Inferior parietal cortex (tissue), 1 donor: ENCODE measurements around the gene SAMD1.

ENCODE experiments used
- DNase-seq: peaks from one replicate; pipeline ENCODE4 v3.0.0-alpha.2; 2016; ENCODE audit errors: extremely low spot score

Gene SAMD1

DNA sequence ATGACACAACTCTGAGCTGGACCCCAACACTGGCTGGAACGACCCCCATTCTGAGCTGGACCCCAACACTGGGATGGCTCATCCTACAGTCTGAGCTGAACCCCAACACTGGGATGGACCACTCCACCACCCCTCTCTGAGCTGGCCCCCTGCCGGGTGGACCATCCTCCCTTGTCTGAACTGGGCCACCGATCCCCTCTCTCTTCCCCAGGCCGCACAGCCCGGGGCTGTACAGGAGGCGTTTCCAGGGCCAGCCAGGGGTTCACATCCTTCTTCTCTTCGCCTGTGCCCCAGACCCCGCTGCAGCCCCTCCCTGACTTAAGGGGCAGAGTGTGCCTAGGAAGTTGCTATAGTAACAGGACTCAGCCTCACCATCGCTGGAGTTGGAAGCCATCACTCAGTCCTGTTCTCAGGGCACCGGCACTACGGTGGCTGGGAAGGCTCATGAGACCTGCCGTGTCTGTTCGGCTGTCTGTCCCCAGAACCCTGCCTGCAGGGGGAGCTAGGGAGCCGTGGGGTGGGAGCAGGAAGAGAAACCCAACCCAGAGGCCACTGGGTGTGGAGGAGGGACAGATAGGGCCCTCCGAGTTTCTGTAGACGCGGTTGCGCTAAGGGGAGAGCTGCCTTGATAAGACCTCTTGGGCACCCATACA is 23.3 kb upstream of the SAMD1 start:
- no peak for DNase-seq

DNA sequence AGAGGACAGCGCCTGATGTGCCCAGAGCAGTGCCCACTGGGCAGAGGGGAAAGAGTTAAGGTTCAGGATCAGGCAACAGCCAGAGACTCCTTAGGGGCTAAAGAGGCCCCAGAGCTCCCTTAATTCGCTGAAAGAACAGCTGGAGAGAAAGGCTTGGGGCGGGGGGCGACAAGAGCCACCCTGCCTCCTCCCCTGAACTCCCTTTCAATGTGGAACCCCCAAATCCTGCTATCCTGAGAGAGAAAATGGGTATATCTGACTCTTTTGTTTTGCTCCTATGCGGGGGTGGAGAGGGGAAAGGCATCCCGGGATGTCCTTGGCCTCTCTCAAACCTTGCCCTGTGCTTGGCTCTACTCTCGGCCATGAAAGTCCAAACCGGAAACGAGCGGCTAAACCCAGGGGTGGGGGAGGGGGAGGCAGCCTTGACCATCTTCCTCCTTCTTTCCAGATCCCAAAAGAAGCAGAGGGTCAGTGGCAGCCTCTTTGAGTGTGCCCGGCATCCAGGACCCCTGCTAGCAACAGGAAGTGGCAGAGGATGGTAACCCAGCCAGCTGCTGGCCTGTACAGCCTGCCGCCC is 22.3 kb upstream of the SAMD1 start:
- DNase-seq, result no peak

DNA sequence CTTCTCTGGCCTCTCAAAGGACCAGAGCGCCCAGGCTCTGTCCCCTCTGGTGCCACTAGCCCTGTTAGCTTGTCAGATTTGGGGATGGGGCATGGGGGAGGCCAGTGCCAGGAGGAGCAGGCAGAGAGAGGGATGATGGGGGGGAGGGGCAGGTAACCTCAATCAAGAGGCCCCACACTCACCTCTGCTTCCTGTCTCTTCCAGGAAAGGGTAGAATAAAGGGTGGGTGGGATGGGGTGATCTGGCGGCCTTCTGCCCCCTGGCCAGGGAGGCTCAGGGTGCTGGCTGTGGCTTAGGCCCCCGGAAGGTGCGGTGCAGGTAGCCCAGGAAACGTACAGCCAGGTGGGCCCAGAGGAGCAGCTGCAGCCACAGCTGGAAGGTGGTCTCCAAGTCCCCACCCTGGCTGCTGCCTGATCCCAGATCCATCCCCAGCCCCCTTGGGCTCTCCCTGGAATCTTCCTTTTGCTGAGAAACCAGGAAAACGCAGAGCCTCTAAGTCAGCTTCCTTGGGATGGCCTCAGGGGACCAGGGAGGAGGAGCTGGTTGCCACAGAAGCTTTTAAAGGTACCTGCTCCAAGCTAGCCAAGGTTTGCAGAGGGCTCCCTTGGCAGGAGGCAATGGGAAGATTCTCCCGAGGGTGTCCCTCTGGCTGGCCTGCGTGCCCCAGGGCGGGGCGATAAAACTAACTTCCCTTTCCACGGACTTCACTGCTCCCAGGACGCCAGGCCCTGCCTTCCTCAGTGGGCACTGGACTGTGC is 21.7 kb upstream of the SAMD1 start:
- no peak for DNase-seq

DNA sequence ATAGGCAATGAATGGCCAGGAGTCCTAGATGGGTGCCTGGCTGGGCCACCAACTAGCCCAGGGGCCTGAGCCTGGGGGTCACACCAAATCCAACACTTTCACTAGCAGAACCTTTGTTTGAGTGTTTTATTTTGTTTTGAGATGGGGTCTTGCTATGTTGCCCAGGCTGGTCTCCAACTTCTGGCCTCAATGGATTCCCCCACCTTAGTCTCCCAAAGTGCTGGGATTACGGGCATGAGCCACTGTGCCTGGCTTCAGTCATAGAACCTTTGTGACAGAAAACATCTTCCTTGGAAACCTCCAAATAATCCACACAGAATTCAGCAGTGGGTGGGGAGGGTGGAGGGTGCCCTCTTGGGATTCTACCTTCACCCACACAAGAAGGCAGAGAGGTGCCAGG is 20.9 kb upstream of the SAMD1 start:
- DNase-seq, result no peak

DNA sequence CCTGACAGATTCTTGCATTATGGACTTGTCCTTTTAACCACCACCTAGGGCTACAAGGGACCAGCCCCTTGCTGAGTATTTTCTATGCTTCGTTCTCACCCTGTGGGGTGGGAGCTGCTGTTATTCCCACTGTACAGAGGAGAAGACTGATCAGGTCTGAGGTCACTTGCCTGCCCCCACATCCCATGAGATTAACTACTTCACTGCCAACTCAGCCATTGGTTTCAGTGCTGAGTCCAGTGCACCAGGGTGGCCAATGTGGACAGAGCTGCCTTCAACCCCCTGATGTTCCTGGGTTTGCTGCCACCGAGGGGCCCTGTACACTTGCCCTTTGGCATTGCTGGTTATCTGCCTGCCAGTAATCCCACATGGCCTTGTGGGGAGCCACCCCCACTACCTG is 20.1 kb upstream of the SAMD1 start:
- DNase-seq, result no peak

DNA sequence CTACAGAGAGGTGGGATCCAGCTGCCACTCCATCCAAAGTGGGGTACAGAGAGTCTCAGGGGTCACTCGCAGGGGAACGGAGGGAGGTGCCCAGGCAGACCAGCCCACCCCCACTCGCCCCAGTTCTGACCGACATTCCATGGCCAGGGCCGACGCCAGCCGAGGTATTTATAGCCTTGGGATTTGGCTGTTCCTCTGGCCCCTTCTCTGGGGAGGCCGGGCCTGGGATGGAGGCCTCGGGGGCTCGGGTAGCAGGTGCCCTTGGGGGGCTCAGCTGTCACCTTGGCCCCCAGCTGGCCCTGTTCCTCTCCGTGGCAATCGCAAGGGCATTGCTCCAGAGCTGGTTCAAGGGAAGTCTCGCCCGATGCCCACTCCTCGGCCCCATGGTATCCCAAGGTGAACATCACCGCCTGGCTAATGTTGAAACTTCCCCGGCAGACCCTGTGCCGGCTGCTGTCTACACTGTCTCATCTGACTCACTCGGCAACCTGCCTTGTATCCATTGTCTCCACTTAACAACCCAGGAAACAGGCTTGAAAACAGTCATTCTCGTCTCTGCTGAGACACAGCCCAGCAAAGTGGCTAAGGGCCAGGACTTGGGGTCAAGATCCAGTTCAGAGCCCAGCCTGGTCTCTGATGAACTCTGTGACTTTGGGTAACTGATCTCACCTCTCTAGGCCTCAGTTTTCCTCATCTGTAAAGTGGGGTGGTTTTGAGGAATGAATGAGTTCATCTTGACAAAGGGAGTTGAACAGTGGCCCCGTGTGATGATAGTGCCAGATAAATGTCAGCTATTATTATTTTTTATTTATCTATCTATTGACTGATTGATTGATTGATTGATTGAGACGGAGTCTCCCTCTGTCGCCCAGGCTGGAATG is 17.3 kb upstream of the SAMD1 start:
- DNase-seq, result no peak

DNA sequence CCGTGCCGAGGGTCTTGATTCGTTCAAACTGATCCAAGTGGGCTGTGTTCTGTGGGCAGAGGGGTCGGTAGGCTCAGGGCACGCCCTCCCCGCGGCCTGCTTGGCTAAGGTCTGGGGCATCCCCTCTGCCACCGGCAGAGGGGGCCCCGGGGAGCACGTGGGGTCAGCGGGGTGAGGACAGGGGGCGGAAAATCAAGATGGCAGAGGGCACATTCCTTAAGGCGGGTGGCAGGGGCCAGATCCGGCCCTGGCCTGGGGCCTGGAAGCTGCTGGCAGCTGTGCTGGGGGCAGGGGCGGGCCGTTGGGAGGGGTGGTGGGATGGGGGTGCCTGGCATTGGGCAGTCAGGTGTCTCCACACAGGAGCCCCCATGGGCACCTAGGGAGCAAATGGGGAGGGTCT is 16.3 kb upstream of the SAMD1 start:
- DNase-seq, result no peak

DNA sequence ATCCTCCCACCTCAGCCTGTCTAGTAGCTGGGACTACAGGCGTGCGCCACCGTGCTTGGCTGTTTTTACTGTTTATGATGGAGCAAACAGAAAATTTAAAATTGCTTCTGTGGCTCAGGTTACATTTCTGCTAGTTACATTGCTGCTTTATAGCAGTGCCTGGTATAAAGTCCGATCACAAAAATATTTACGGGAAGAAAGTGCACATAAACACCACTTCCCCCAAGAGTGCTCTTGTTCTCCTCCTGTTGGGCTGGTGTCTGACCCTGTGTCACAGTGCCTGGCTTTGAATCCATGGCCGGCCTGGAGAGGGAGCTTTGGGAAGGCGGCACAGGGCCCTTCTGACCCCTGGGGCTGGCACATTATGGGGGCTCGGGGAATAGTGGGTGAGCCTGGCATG is 15.1 kb upstream of the SAMD1 start:
- no peak for DNase-seq

DNA sequence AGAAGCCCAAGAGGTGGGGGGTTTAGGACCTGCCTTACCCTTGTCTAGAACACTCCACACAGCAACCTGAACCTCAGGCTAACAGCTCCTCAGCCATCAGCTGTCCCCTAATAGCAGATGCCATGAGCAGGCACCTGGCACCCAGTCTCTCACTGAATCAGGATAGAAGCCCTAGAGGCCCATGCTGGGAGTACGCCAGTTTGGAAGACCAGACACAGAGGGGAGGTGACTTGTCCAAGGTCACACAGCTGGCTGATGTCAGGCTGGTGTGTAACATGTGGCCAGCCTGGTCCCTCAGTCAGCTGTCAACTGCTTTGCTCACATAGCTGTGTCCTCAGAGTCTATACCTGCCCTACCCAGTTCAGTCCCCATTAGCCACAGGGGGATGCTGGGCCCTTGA is 12.8 kb upstream of the SAMD1 start:
- no peak for DNase-seq

DNA sequence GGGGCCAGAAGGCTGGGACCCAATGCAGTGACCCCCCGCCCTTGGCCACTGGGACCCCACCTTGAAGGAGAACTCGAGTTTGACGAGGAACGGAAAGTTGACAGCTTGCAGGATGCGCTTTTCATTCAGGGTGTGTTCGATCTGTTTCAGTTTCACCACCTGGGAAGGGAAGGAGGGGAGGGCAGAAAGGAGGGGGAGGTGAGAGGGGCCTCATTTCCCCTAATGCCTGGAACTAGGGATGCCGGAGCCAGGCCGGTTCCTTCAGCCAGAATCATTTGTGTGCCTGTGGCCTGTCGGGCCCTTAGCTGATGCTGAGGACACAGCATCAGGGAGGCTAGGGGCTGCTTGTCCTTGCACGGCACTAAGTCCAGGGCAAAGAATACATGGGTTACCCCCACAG is 12.2 kb upstream of the SAMD1 start:
- DNase-seq, result no peak

DNA sequence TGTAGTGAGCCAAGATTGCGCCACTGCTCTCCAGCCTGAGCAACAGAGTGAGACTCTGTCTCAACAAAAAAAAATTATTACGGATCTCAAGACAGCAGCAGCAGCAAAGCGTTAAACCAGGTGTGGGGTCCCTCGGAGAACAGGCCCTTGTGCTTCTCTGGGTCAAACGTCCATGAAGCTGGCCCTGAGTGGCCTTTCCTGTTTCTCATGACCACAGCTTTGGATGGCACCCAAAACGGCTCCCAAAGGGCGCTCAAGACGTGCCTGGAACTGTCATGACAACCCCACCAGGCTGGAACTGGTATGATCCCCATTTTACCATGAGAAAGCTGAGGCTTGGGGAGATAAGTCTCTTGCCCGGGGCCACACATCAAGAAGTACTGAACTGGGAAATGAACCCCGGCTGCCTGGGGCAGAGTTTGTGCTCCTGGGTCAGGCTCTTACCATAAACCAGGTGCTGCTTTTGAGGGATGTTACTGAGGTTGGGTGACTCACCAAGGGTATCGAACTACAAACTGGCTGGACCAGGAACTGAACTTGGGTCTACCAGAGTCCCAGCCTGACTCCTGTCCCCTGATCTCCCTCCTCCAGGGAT is 11.6 kb upstream of the SAMD1 start:
- DNase-seq, result no peak

DNA sequence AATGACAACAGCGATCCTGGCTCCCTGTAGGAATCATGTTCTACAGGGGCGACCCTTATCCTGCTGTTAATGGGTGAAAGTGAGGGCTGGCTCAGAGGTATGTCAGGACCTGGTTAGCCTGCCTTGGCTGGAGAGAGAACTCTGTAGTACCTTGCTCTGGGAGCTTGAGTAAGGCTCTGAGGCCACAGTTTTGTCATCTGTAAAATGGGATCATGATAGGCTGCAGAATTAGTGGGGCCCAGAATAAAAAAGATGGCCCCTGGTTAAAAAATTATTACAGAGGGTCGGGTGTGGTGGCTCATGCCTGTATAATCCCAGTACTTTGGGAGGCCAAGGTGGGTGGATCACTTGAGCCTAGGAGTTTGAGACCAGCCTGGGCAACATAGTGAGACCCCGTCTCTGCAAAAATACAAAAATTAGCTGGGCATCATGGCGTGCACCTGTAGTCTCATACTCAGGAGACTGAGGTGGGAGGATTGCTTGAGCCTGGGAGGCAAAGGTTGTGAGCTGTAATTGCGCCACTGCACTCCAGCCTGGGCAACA is 10.5 kb upstream of the SAMD1 start:
- DNase-seq, result no peak

DNA sequence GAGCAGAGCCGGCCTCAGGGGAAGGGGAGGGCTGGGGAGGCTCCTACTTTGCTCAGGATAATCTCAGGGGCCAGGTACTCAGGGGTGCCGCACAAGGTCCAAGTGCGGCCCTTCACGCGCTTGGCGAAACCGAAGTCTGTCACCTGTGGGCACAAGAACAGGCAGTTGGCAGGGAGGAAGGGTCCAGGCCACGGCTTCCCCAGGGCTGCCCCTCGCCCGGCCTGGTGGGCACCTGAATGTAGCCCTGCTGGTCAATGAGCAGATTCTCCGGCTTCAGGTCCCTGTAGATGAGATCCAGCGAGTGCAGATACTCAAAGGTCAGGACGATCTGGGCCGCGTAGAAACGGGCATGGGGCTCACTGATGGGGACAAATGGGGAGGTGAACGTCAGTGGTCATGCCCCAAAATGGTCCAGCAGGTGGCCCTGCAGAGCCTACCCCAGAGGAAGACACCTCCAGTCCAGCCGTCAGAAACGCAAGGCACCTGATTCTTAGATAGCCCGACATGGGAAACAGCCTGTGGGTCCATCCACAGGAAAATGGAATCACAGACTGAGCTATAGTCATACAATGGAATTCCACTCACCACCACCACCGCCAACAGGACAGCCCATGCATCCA is 7.1 kb upstream of the SAMD1 start:
- DNase-seq, result no peak

DNA sequence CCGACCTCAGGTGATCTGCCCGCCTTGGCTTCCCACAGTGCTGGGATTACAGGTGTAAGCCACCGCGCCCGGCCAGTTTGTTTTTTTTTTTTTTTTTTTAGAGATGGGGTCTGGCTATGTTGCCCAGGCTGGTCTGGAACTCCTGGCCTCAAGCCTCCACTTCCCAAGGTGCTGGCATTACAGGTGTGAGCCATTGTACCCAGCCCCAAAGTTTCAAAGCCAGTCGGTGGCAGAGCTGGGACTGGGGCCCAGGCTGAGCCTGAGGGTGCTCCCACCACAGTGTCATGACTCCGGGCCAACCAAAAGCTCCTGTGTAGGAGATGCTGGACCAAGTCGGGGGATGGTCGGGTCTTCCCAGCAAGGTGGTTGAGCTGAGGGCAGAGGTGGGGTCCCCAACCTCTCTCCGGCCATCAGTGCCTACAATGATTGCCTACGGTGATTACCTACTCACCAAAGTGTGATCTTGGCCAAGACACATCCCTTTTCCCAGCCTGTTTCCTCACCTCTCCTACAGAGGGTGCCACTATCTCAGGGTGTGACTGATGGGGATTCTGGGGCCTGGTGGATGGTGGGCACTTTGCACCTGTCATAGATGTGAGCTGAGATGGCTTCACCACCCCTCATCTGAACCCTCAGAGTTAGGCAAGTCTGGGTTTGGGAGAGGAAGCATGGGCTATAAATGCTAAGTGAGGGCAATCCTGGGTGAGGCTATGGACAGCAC is 5.9 kb upstream of the SAMD1 start:
- DNase-seq, result no peak

DNA sequence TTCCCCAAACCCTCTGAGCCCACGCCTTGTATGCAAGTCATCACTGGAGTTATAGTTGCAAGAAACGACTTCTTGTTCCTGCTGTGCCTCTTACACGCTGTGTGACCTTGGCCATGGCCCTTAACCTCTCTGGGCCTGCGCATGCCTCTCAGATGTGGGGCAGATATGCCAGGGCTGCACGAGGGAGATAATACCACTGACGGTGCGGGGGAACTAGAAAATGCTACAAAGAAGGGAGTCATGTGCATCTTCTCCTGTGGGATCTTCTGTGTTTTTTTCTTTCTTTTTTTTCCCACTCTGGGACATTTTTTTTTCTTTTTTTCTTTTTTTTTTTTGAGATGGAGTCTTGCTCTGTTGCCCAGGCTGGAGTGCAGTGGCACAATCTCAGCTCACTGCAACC is 4.3 kb upstream of the SAMD1 start:
- DNase-seq, result no peak

DNA sequence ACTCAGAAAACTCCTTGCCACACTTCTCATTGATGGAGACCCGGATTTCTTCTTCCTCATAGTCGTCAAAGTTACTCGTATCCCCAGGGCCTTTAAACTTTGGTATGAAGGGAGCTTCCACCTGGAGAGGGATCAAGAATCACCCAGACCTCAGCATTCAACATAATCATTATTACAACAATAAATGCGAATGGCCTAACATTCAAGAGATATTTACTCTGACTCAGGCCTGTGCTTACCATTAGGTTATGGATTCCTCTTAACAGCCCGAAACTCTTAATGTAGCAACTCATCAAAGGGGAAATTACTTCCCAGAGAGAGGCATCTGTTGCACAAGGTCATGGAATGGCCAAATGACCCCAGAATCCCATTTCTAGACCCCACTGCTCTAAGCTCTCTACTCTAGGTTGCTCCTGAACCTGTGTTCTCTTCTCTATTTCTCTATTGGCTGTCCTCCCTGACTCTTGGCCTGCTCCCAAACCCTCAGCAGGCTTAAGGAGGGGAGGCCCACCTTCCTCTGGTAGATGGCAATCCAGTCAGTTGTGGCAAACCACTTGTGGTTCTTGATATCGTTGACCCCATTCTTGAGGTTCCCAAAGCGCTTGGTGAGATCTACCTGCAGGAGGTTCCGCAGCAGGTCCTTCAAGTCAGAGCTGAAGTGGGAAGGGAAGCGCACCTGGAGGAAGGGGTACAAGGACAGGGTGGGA is 2.7 kb upstream of the SAMD1 start:
- DNase-seq, result no peak

DNA sequence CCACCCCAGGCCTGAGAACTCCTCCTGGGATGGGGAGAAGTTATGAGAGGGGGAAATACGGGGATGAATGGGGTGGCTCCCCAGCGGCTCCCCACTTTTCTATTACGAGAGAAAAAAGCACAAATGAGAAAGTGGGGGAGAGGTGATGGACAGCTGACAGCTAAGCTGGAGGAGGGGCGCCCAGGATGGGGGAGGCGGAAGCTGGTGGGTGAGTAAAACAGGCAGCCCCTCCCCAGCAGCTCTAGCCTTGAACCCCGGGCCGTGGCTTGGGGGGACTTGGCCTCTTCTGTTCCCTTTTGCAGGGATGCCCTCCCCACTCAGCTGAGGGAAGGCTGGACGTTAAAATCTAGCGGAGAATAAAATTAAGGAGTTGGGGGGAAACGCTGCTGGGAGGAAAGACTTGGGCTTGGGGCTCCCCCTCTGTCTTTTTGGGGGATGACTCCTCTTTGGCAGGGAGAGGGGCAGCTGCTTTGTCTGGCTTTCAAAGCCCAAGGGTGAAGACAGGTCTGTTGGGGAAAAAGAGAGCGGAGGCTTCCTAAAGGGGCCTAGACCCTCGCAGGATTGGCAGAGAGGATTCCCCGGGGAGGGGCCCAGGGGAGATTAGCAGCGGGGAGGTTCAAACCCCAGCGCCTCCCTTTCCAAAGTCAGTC is 1.4 kb upstream of the SAMD1 start:
- no peak for DNase-seq

DNA sequence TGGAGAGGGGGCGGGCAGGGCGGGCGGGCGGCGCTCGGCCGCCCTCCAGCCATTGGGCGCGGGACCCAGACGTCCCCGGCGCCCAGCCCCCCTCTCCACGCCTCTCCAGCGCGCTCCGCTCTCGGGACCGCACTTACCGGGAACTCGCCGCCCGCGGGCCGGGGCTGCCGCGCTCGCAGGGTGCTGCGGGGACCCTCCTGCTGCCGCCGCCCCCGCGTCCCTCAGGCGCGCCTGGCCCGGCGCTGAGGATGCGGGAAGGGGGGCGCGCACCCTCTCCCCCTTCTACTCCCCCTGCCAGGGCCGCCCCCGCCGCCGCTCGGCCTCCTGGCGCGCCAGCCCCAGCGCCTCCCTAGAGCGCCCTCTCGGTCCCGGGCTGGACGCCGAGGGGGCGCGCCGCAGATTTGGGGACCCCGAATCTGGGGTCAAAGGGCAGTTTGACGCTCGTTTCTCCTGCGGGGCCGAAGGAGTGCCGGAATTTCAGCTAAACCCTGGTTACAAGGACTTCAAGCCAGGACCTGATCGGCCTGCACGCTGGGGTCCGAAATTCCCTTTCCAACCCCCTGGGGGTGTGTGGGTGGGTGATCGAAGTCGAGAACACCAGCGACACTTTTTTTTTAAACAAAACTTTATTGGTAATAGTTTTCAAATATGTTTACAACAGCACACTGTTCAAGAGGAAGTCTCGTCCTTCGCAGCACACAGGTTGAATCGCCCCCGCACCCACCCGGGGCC is 696 bp upstream of the SAMD1 start:
- DNase-seq, result peak; percentile 37
